HEK293 (cell line): ENCODE data around the gene NCF2.

Experiments used
- HOXC10 ChIP-seq: sonication (generic); formaldehyde crosslinking; IDR thresholded peaks from 2 replicates; pipeline ENCODE4 v1.8.1; 2023; ENCODE audit warnings: mild to moderate bottlenecking, missing genetic modification reagents
- IKZF3 ChIP-seq: fragments of 450-650 bp; IDR thresholded peaks from 2 replicates; pipeline ENCODE4 v1.5.0; 2018; ENCODE audit warnings: missing biosample characterization, mild to moderate bottlenecking, missing genetic modification characterization, moderate library complexity
- MEIS1 ChIP-seq: sonication (generic); formaldehyde crosslinking; IDR thresholded peaks from 2 replicates; pipeline ENCODE4 v1.8.1; 2022; ENCODE audit warnings: missing genetic modification reagents, mild to moderate bottlenecking, borderline replicate concordance
- MZF1 ChIP-seq: fragments of 450-650 bp; formaldehyde crosslinking; IDR thresholded peaks from 2 replicates; pipeline ENCODE4 v1.5.1; 2017; ENCODE audit warnings: missing biosample characterization, missing genetic modification characterization, borderline replicate concordance
- PATZ1 ChIP-seq: fragments of 450-650 bp; formaldehyde crosslinking; IDR thresholded peaks from 2 replicates; pipeline ENCODE4 v1.5.1; 2016; ENCODE audit warnings: missing biosample characterization, missing genetic modification characterization
- SP2 ChIP-seq: fragments of 450-650 bp; formaldehyde crosslinking; IDR thresholded peaks from 2 replicates; pipeline ENCODE4 v1.5.1; 2016; ENCODE audit warnings: missing biosample characterization, missing genetic modification characterization
- ZBTB1 ChIP-seq: fragments of 450-650 bp; formaldehyde crosslinking; IDR thresholded peaks from 2 replicates; pipeline ENCODE4 v1.5.1; 2016; ENCODE audit warnings: missing biosample characterization, missing genetic modification characterization
- ZEB2 ChIP-seq: fragments of 450-650 bp; formaldehyde crosslinking; IDR thresholded peaks from 2 replicates; pipeline ENCODE4 v1.5.1; 2016; ENCODE audit warnings: missing biosample characterization, missing genetic modification characterization
- ZFP69B ChIP-seq: fragments of 450-650 bp; formaldehyde crosslinking; IDR thresholded peaks from 2 replicates; pipeline ENCODE4 v1.5.1; 2016; ENCODE audit warnings: missing biosample characterization, missing genetic modification characterization
- ZNF10 ChIP-seq: fragments of 450-650 bp; formaldehyde crosslinking; IDR thresholded peaks from 2 replicates; pipeline ENCODE4 v1.5.1; 2017; ENCODE audit warnings: missing biosample characterization, missing genetic modification characterization
- ZNF112 ChIP-seq: fragments of 450-650 bp; formaldehyde crosslinking; IDR thresholded peaks from 2 replicates; pipeline ENCODE4 v1.5.0; 2017; ENCODE audit warnings: missing biosample characterization, missing genetic modification characterization
- ZNF157 ChIP-seq: fragments of 450-650 bp; formaldehyde crosslinking; IDR thresholded peaks from 2 replicates; pipeline ENCODE4 v1.5.1; 2016; ENCODE audit warnings: missing biosample characterization, missing genetic modification characterization
- ZNF175 ChIP-seq: fragments of 450-650 bp; formaldehyde crosslinking; IDR thresholded peaks from 2 replicates; pipeline ENCODE4 v1.5.1; 2016; ENCODE audit warnings: missing biosample characterization, missing genetic modification characterization
- ZNF221 ChIP-seq: fragments of 450-650 bp; formaldehyde crosslinking; IDR thresholded peaks from 2 replicates; pipeline ENCODE4 v1.5.1; 2017; ENCODE audit warnings: missing biosample characterization, missing genetic modification characterization, borderline replicate concordance
- ZNF274 ChIP-seq, 2 experiments: fragments of 200-500 bp in 1 of 2; fragments of 450-650 bp in 1 of 2; sonication (Bioruptor generic) in 1 of 2; formaldehyde crosslinking in 1 of 2; IDR thresholded peaks; 2 replicates each; pipeline versions ENCODE4 v1.5.1 to v1.6.1; 2014 to 2016; ENCODE audit warnings: borderline replicate concordance in 1 of 2, inconsistent platforms in 1 of 2, low read length in 1 of 2, missing biosample characterization in 1 of 2, missing genetic modification characterization in 1 of 2
- ZNF404 ChIP-seq: fragments of 450-650 bp; formaldehyde crosslinking; IDR thresholded peaks from 2 replicates; pipeline ENCODE4 v1.5.1; 2017; ENCODE audit warnings: missing biosample characterization, missing genetic modification characterization
- ZNF530 ChIP-seq: fragments of 450-650 bp; formaldehyde crosslinking; IDR thresholded peaks from 2 replicates; pipeline ENCODE4 v1.5.1; 2016; ENCODE audit warnings: low read depth, missing biosample characterization, missing genetic modification characterization
- ZNF585B ChIP-seq: fragments of 450-650 bp; formaldehyde crosslinking; IDR thresholded peaks from 2 replicates; pipeline ENCODE4 v1.5.1; 2016; ENCODE audit warnings: missing biosample characterization, missing genetic modification characterization
- ZNF610 ChIP-seq: fragments of 450-650 bp; formaldehyde crosslinking; IDR thresholded peaks from 2 replicates; pipeline ENCODE4 v1.5.1; 2016; ENCODE audit warnings: missing biosample characterization, missing genetic modification characterization, borderline replicate concordance
- ZNF623 ChIP-seq: fragments of 450-650 bp; formaldehyde crosslinking; IDR thresholded peaks from 2 replicates; pipeline ENCODE4 v1.5.1; 2016; ENCODE audit warnings: missing biosample characterization, missing genetic modification characterization
- ZNF664 ChIP-seq: fragments of 450-650 bp; formaldehyde crosslinking; IDR thresholded peaks from 2 replicates; pipeline ENCODE4 v1.5.1; 2016; ENCODE audit warnings: missing biosample characterization, missing genetic modification characterization
- ZNF747 ChIP-seq: fragments of 450-650 bp; formaldehyde crosslinking; IDR thresholded peaks from 2 replicates; pipeline ENCODE4 v1.5.1; 2016; ENCODE audit warnings: missing biosample characterization, missing genetic modification characterization
- ZNF830 ChIP-seq: fragments of 450-650 bp; IDR thresholded peaks from 2 replicates; pipeline ENCODE4 v1.5.0; 2018; ENCODE audit warnings: missing biosample characterization, missing genetic modification characterization, low read depth, mild to moderate bottlenecking, moderate library complexity
- TF ChIP-seq, protein P1 (sequence below): fragments of 450-650 bp; formaldehyde crosslinking; IDR thresholded peaks from 2 replicates; pipeline ENCODE4 v1.5.1; 2016; ENCODE audit warnings: missing biosample characterization, missing genetic modification characterization
- TF ChIP-seq, protein P2 (sequence below): fragments of 450-650 bp; formaldehyde crosslinking; IDR thresholded peaks from 2 replicates; pipeline ENCODE4 v1.5.1; 2016; ENCODE audit warnings: missing biosample characterization, missing genetic modification characterization, borderline replicate concordance
- TF ChIP-seq, protein P3 (sequence below): fragments of 450-650 bp; formaldehyde crosslinking; IDR thresholded peaks from 2 replicates; pipeline ENCODE4 v1.5.1; 2016; ENCODE audit warnings: missing biosample characterization, missing genetic modification characterization

Gene NCF2

DNA sequence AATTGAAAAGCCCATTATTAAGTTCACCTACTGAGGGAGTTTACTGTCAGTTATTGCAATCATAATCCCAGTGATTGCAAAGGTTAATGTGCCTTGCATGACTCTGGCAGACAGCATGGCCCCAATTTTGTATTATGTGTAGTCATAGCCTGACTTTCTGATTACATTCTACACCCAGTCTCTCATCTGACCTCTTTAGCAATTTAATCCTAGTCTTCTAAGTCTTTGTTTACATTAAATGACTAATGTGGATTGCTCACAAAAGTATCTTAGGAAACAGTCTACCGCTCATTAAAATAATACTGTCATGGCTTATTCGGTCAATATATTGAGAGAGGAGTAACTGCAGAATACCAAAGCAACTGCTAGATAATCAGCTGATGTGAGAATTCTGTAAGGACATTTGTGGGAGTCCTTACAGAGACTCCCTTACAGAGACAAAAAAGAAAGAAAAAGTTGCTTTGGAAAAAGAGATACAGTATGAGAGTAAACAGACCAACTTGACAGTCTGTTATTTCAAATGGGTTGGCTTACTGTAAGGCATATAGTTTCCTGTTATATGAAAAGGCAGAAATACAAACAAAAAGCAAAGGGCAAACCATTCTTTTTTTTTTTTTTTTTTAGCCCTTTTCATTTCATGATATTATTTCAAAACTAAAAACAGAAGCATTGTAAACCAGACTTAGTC is 75.1 kb downstream of the NCF2 start (continued):
- TF ChIP-seq ZNF175 (tag by site-specific recombination) (no peak), MZF1 (tag by site-specific recombination) (no peak), ZNF274 (IDR thresholded peaks at IDR 0.05; ENCODE audit: low read length) (no peak), ZNF274 (tag by site-specific recombination; IDR thresholded peaks at IDR 0.05; ENCODE audit: borderline replicate concordance) (no peak), ZNF610 (no peak), ZNF585B (tag by site-specific recombination) (no peak), ZNF623 (tag by site-specific recombination) (no peak), PATZ1 (tag by site-specific recombination) (no peak), ZNF747 (tag by site-specific recombination) (no peak), ZEB2 (tag by site-specific recombination) (peak; percentile 72), MEIS1 (CRISPR knock-in tag) (no peak), ZNF830 (tag by site-specific recombination) (no peak), ZNF664 (tag by site-specific recombination) (peak; percentile 75), IKZF3 (tag by site-specific recombination) (peak; percentile 29; the same call in 1 of the 2 replicates), ZNF10 (tag by site-specific recombination) (0 out of 2 replicates have a peak, but pooled peaks have one; percentile 62), SP2 (tag by site-specific recombination) (no peak), ZBTB1 (tag by site-specific recombination) (no peak), ZNF157 (tag by site-specific recombination) (no peak), ZFP69B (tag by site-specific recombination) (no peak), ZNF530 (tag by site-specific recombination) (no peak), ZNF221 (tag by site-specific recombination) (no peak), ZNF404 (tag by site-specific recombination) (no peak), ZNF112 (tag by site-specific recombination) (no peak), HOXC10 (CRISPR knock-in tag) (no peak)
- TF ChIP-seq, protein P1, sequence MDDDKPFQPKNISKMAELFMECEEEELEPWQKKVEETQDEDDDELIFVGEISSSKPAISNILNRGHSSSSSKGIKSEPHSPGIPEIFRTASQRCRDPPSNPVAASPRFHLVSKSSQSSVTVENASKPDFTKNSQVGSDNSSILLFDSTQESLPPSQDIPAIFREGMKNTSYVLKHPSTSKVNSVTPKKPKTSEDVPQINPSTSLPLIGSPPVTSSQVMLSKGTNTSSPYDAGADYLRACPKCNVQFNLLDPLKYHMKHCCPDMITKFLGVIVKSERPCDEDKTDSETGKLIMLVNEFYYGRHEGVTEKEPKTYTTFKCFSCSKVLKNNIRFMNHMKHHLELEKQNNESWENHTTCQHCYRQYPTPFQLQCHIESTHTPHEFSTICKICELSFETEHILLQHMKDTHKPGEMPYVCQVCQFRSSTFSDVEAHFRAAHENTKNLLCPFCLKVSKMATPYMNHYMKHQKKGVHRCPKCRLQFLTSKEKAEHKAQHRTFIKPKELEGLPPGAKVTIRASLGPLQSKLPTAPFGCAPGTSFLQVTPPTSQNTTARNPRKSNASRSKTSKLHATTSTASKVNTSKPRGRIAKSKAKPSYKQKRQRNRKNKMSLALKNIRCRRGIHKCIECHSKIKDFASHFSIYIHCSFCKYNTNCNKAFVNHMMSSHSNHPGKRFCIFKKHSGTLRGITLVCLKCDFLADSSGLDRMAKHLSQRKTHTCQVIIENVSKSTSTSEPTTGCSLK, result no peak
- TF ChIP-seq, protein P2, sequence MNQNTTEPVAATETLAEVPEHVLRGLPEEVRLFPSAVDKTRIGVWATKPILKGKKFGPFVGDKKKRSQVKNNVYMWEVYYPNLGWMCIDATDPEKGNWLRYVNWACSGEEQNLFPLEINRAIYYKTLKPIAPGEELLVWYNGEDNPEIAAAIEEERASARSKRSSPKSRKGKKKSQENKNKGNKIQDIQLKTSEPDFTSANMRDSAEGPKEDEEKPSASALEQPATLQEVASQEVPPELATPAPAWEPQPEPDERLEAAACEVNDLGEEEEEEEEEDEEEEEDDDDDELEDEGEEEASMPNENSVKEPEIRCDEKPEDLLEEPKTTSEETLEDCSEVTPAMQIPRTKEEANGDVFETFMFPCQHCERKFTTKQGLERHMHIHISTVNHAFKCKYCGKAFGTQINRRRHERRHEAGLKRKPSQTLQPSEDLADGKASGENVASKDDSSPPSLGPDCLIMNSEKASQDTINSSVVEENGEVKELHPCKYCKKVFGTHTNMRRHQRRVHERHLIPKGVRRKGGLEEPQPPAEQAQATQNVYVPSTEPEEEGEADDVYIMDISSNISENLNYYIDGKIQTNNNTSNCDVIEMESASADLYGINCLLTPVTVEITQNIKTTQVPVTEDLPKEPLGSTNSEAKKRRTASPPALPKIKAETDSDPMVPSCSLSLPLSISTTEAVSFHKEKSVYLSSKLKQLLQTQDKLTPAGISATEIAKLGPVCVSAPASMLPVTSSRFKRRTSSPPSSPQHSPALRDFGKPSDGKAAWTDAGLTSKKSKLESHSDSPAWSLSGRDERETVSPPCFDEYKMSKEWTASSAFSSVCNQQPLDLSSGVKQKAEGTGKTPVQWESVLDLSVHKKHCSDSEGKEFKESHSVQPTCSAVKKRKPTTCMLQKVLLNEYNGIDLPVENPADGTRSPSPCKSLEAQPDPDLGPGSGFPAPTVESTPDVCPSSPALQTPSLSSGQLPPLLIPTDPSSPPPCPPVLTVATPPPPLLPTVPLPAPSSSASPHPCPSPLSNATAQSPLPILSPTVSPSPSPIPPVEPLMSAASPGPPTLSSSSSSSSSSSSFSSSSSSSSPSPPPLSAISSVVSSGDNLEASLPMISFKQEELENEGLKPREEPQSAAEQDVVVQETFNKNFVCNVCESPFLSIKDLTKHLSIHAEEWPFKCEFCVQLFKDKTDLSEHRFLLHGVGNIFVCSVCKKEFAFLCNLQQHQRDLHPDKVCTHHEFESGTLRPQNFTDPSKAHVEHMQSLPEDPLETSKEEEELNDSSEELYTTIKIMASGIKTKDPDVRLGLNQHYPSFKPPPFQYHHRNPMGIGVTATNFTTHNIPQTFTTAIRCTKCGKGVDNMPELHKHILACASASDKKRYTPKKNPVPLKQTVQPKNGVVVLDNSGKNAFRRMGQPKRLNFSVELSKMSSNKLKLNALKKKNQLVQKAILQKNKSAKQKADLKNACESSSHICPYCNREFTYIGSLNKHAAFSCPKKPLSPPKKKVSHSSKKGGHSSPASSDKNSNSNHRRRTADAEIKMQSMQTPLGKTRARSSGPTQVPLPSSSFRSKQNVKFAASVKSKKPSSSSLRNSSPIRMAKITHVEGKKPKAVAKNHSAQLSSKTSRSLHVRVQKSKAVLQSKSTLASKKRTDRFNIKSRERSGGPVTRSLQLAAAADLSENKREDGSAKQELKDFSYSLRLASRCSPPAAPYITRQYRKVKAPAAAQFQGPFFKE (tag by site-specific recombination), result no peak
- TF ChIP-seq, protein P3, sequence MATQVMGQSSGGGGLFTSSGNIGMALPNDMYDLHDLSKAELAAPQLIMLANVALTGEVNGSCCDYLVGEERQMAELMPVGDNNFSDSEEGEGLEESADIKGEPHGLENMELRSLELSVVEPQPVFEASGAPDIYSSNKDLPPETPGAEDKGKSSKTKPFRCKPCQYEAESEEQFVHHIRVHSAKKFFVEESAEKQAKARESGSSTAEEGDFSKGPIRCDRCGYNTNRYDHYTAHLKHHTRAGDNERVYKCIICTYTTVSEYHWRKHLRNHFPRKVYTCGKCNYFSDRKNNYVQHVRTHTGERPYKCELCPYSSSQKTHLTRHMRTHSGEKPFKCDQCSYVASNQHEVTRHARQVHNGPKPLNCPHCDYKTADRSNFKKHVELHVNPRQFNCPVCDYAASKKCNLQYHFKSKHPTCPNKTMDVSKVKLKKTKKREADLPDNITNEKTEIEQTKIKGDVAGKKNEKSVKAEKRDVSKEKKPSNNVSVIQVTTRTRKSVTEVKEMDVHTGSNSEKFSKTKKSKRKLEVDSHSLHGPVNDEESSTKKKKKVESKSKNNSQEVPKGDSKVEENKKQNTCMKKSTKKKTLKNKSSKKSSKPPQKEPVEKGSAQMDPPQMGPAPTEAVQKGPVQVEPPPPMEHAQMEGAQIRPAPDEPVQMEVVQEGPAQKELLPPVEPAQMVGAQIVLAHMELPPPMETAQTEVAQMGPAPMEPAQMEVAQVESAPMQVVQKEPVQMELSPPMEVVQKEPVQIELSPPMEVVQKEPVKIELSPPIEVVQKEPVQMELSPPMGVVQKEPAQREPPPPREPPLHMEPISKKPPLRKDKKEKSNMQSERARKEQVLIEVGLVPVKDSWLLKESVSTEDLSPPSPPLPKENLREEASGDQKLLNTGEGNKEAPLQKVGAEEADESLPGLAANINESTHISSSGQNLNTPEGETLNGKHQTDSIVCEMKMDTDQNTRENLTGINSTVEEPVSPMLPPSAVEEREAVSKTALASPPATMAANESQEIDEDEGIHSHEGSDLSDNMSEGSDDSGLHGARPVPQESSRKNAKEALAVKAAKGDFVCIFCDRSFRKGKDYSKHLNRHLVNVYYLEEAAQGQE (tag by site-specific recombination), result no peak
